ENCODE results near the gene CCDC179.

Gene CCDC179

GRCh38 chr11:22860241-22860640, at the start of gene CCDC179:
CCDC179 (minus strand) TSS chr11:22860474; CDS start chr11:22860421, 53 bp downstream.
- DNase-seq, result no peak

DNA sequence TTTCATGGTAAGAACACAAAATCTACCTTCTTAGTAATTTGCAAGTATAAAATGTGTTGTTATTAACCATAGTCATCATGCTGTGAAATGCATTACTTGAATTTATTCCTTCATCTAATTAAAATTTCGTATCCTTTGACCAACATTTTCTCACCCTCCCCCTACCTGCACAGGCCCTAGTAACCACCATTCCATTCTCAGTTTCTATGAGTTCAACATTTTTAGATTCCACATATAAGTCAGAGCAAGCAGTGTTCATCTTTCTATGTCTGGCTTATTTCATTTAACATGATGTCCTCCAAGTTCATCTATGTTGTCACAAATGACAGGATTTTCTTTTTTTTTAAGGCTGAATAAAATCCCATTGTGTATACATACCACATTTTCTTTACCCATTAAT, 43.5 kb upstream of the CCDC179 start:
- DNase-seq, result no peak

GRCh38 chr11:22901603-22902002, 41.3 kb upstream of the CCDC179 start:
- no peak for DNase-seq

- no peak for DNase-seq
Measured at GRCh38 chr11:22900764-22901486, 40.7 kb upstream of the CCDC179 start.

DNA sequence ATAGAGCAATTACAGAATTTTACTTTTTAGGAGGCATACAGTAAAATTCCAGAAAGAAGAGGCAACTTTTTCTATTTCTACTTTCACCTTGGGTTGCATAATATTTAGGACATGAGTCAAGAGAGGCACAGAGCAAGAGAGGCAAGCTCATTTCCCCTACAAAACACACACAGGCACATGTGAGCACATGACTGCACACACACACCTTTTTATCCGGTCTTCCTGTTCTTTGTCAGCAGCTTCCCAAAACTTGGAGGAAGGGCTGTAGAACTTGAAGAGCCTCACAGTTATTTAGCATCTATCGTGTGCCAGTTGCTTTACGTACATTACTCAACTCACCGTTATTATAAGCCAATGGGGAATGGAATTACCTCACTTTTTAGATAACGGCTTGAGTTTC, 37.8 kb upstream of the CCDC179 start:
- no peak for DNase-seq

DNA sequence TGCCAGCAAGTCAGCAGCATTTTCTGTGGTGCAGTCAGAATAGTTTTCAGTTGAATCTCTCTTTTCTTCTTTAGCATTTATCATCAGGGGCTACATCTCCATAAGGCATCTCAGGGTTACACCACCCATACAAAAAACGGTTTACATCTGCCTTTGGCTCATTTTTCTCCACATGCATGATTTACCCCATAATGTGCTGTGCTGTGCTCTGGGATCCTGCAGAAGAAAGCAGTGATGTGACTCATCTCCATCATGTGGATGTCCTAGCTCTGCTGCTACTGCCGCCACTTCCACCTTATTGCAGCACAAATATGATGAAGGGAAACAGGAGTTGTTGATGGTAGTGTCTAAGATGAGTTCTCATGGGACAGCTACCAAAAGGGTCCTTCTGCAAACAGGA, 30.0 kb upstream of the CCDC179 start:
- DNase-seq, result no peak

GRCh38 chr11:22884217-22884616, 23.9 kb upstream of the CCDC179 start:
- DNase-seq, result no peak

DNA sequence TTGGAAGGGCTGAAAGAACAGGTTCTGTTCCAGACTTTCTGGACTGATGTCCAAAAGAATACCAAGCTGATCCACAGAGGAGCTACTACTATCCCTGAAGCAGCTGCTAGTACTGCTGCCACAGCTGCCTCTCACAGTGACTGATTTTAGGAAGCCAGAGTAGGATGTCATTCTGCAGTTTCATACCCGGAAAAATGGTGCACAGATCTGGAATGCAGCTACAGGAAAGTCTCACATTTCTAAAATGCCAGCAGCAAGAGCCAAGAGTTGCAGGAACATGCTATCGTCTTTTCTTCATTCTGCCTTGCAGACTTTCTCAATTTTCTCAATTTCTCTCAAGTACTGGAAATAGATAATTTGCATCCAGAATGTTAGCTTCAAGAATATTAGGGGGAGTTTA, 19.4 kb upstream of the CCDC179 start:
- no peak for DNase-seq

GRCh38 chr11:22878604-22879003, 18.3 kb upstream of the CCDC179 start:
- DNase-seq, result no peak

- no peak for DNase-seq
Measured at GRCh38 chr11:22878039-22878438, 17.8 kb upstream of the CCDC179 start.

GRCh38 chr11:22875869-22876473, 15.7 kb upstream of the CCDC179 start:
- DNase-seq, result peak; percentile 63

DNA sequence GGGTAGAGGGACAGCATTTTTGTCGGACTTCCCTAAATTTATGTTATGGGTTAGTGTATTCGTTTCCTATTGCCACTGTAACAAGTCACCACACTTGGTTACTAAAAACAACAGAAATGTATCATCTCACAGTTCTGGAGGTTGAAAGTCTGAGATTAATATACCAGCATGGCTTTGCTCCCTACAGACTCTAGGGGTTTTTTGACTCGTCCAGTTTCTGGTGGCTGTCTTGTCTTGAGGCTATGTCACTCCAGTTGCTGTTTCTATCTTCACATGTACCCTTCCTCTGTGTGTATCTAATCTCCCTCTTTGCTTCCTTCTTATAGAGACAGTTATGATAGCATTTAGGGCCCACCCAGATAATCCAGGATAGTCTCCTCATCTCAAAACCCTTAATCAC, 9.1 kb upstream of the CCDC179 start:
- DNase-seq, result no peak

- DNase-seq, result no peak
Measured at GRCh38 chr11:22859756-22860155, 518 bp downstream of the CCDC179 start.

- DNase-seq, result no peak
Measured at GRCh38 chr11:22851477-22851876, 8.8 kb downstream of the CCDC179 start.

- no peak for DNase-seq
Measured at GRCh38 chr11:22846726-22847125, 13.5 kb downstream of the CCDC179 start.

GRCh38 chr11:22832315-22833015, 27.8 kb downstream of the CCDC179 start:
- no peak for DNase-seq

GRCh38 chr11:22830082-22830414, 30.2 kb downstream of the CCDC179 start:
- DNase-seq, result no peak

DNA sequence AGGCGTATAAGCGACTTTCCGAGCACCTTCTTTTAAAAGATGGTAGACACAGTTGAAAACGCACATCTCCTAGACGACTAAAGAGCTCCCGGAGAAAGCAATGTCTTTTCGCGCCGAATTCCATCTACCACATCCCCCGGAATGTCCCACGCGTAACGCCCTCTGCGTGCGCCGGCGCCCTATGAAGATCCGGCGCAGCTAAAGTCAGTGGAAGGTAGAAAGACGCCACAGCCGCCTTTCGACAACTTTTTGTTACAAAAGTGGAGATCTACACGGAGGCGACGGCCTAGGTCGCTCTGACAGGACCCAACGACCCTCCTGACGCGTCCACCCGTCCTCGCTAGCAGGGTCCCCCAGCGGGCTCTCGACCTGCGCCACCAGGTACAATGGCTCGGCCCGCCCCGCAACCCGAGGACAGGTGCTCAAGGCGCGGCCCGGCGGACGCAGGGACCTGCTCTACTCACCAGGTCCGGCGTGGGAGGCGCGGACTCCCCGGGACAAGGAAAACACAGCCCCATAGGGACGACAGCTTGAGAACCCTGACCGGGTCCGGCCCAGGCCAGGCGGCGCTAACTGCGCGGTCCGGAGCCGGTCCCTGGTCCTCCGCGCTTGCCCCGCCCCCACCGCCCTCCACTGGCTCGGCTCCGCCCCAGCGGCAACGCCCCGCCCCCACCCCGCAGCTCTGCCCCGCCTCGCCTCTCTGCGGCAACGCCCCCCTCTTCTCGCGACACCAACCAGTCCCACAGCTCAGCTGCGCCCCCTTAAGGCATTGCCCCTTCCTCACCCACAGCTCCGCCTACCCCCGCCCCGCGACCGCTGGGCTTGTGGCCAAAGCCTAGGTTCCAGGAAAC, 30.8 kb downstream of the CCDC179 start, which contains the start of gene SVIP:
SVIP (minus strand) TSS at position 571 of the 851 bp plus-strand sequence; CDS start at position 518, 53 bp downstream.
- peak; percentile 91 for DNase-seq

- DNase-seq, result no peak
Measured at GRCh38 chr11:22828373-22828772, 31.9 kb downstream of the CCDC179 start.

DNA sequence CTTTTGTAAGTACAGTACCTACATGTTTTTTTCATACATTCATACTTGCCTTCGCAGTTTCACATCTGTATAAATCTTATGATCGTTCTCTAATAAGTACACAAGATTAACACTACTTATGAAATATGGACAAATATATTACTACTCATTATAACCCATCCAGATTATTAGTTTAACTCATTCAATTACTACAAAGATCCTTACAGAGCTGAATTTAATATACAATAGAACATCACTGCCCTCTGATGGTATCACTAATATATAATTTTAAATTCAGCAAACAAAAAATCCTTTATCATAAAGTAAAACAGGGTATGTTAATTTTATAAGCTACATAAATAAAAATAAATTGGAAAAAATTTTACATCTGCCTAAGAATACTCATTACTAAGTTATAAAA, 38.1 kb downstream of the CCDC179 start:
- DNase-seq, result no peak

GRCh38 chr11:22809893-22810292, 50.4 kb downstream of the CCDC179 start:
- no peak for DNase-seq

DNA sequence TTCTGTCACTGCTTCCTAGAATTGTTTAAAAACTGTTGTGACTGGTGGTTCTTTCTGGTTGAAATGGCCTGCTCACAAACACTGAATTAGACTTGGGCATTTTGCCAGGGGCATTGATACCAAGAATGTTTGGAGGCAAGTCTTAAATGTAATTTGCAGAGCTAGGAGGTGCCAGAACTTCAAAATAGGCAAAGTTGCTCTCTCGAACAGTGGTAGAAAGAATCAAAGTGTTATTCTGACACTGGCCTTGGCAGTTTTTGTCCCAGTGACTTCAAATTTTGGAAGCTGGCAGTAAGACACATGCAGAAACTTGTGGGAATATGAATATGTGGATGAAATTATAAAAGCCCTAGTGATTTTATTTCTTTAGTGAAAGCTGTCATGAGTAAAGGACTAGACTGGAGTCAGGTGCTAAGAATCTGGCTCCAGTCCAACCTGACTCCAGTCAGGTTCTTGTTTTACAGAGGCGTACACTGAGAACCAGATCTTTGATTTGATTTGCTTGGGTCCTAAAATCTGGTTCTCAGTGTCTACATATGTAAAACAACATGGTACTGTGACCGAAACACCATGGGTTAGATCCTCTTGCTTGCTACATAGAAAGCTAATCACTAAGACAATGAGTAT, 51.6 kb downstream of the CCDC179 start:
- no peak for DNase-seq

Data from NCI-H2107 (cell line).